Epidermal melanocyte (primary cell): ENCODE data around the gene LIMS1.
"Not testable (repeated sequence)": the region's sequence is repeated elsewhere in the genome, so short reads cannot be mapped to it uniquely, and the experiment has no call there.

Experiments
- DNase-seq: peaks from one replicate; pipeline ENCODE4 v3.0.0; 2011; ENCODE audit warnings: low spot score; ENCODE audit not compliant: insufficient read length

Gene LIMS1

GRCh38 chr2:108662207-108662612 is 127.9 kb downstream of the LIMS1 start:
- not testable (repeated sequence) for DNase-seq

- DNase-seq: not testable (repeated sequence)
Measured at GRCh38 chr2:108663346-108663745, 129.1 kb downstream of the LIMS1 start.

GRCh38 chr2:108664089-108664488 is 129.8 kb downstream of the LIMS1 start:
- DNase-seq: not testable (repeated sequence)

- not testable (repeated sequence) for DNase-seq
Measured at GRCh38 chr2:108664979-108665378, 130.7 kb downstream of the LIMS1 start.

- not testable (repeated sequence) for DNase-seq
Measured at GRCh38 chr2:108665975-108666374, 131.7 kb downstream of the LIMS1 start.

GRCh38 chr2:108667140-108667539 is 132.9 kb downstream of the LIMS1 start:
- DNase-seq: not testable (repeated sequence)

GRCh38 chr2:108670282-108670681 is 136.0 kb downstream of the LIMS1 start:
- DNase-seq: not testable (repeated sequence)

GRCh38 chr2:108672200-108672805 is 138.0 kb downstream of the LIMS1 start:
- DNase-seq: not testable (repeated sequence)

- DNase-seq: not testable (repeated sequence)
Measured at GRCh38 chr2:108676522-108676921, 142.3 kb downstream of the LIMS1 start.

- DNase-seq: not testable (repeated sequence)
Measured at GRCh38 chr2:108677239-108677744, 143.0 kb downstream of the LIMS1 start.

GRCh38 chr2:108678198-108678651 is 144.0 kb downstream of the LIMS1 start:
- not testable (repeated sequence) for DNase-seq

- not testable (repeated sequence) for DNase-seq
Measured at GRCh38 chr2:108680805-108681204, 146.5 kb downstream of the LIMS1 start.

- not testable (repeated sequence) for DNase-seq
Measured at GRCh38 chr2:108688818-108689756, 154.8 kb downstream of the LIMS1 start.

GRCh38 chr2:108690001-108690400 is 155.7 kb downstream of the LIMS1 start:
- DNase-seq: not testable (repeated sequence)

GRCh38 chr2:108691447-108691846 is 157.2 kb downstream of the LIMS1 start:
- DNase-seq: no peak

- no peak for DNase-seq
Measured at GRCh38 chr2:108701208-108701607, 166.9 kb downstream of the LIMS1 start.

- no peak for DNase-seq
Measured at GRCh38 chr2:108701806-108702205, 167.5 kb downstream of the LIMS1 start.

- DNase-seq: no peak
Measured at GRCh38 chr2:108704871-108705270, 170.6 kb downstream of the LIMS1 start.

GRCh38 chr2:108707300-108707699 is 173.0 kb downstream of the LIMS1 start:
- DNase-seq: no peak

- DNase-seq: not testable (repeated sequence)
Measured at GRCh38 chr2:108716971-108717370, 182.7 kb downstream of the LIMS1 start.

- DNase-seq: peak; percentile 82
Measured at GRCh38 chr2:108719149-108720044, 185.1 kb downstream of the LIMS1 start, which contains the start of gene RANBP2. Gene RANBP2 (plus strand): TSS chr2:108719482. CDS start chr2:108719607, 125 bp downstream.
